HepG2 (cell line): Measurements from ENCODE around the gene DCC. TPM values are rescaled to one million over a fixed set of nuclear protein-coding genes. Genes with fewer than 3 reads are reported as not detected.

Experiments
- ATAC-seq: fragments of 200-7000 bp; cut with Tn5 transposase; 3 replicates; pipeline ENCODE4 v1.9.1; 2020; ENCODE audit warnings: mild to moderate bottlenecking, moderate library complexity
- BruUV-seq: library from RNA; stranded (reverse); fragments of 400-500 nt; replicated peaks from 2 replicates; lab custom pipeline; 2021; lab: Mats Ljungman, UMichigan
- CTCF ChIA-PET: fragments of 300-600 bp; formaldehyde crosslinking; extraction: SDS; loops from one replicate; lab custom pipeline; 2021; ENCODE audit warnings: low total read pairs, inconsistent platforms, low intra/inter-chr PET ratio; lab: Yijun Ruan, JAX
- POLR2A ChIA-PET: fragments of 350-600 bp; sonication (Branson Sonifier 250); formaldehyde crosslinking; loops from one replicate; lab custom pipeline; 2020; ENCODE audit warnings: antibody characterized with exemption, inconsistent platforms; lab: Yijun Ruan, JAX
- DNase-seq: peaks from one replicate; pipeline ENCODE4 v3.0.0-alpha.2; 2015; ENCODE audit warnings: low spot score
- FAIRE-seq: peaks from 3 replicates; lab custom pipeline; 2011; peaks lifted over from hg19 to GRCh38; lab: Jason Lieb, UNC
- H2AFZ ChIP-seq: one replicate; pipeline ENCODE4 v1.6.1; 2011; ENCODE audit warnings: low read length, inconsistent platforms
- H3K27ac ChIP-seq: fragments of 300-600 bp; 3 replicates; pipeline ENCODE4 v1.8.0; 2011; ENCODE audit warnings: mixed run types, mild to moderate bottlenecking, mixed read lengths, low read length, inconsistent platforms; ENCODE audit not compliant: insufficient read depth; ENCODE audit errors: extremely low read length
- H3K27me3 ChIP-seq, 2 experiments: fragments of 200-600 bp in 1 of 2; 2 replicates in 1 of 2; 3 replicates in 1 of 2; pipeline versions ENCODE4 v1.6.0 to v1.8.0; 2011; ENCODE audit warnings: low read length in 2 of 2, mild to moderate bottlenecking in 2 of 2, moderate library complexity in 2 of 2, inconsistent platforms in 1 of 2; ENCODE audit not compliant: insufficient read depth in 2 of 2, control insufficient read depth in 1 of 2
- H3K36me3 ChIP-seq, 2 experiments: fragments of 200-600 bp in 1 of 2; replicated peaks in 1 of 2; 2 replicates in 1 of 2; 3 replicates in 1 of 2; pipeline versions ENCODE4 v1.5.1 to v1.8.0; 2011; ENCODE audit warnings: low read length in 2 of 2, inconsistent platforms in 1 of 2; ENCODE audit not compliant: insufficient read depth in 2 of 2, control insufficient read depth in 1 of 2
- H3K4me1 ChIP-seq: 2 replicates; pipeline ENCODE4 v1.5.1; 2012; ENCODE audit warnings: low read length, inconsistent platforms; ENCODE audit not compliant: insufficient read depth
- H3K4me2 ChIP-seq: 2 replicates; pipeline ENCODE4 v1.6.0; 2011; ENCODE audit warnings: low read depth, low read length, inconsistent platforms
- H3K4me3 ChIP-seq, 3 experiments: fragments of 200-600 bp in 1 of 3; sonication (generic), shearing (Covaris generic) in 1 of 3; replicated peaks in 1 of 3; 2 replicates each; pipeline ENCODE4 v1.5.1; 2011 to 2016; ENCODE audit warnings: low read length in 3 of 3, inconsistent platforms in 2 of 3, low read depth in 2 of 3, mild to moderate bottlenecking in 2 of 3, control low read depth in 1 of 3, mixed read lengths in 1 of 3; ENCODE audit not compliant: insufficient read depth in 1 of 3
- H3K79me2 ChIP-seq: one replicate; pipeline ENCODE4 v1.6.1; 2011; ENCODE audit warnings: low read length, inconsistent platforms; ENCODE audit not compliant: insufficient read depth
- H3K9ac ChIP-seq: 2 replicates; pipeline ENCODE4 v1.6.0; 2011; ENCODE audit warnings: mild to moderate bottlenecking, low read depth, low read length, inconsistent platforms; ENCODE audit not compliant: insufficient read depth
- H3K9me3 ChIP-seq: 2 replicates; pipeline ENCODE4 v1.5.1; 2012; ENCODE audit warnings: mild to moderate bottlenecking, low read length
- H4K20me1 ChIP-seq: 2 replicates; pipeline ENCODE4 v1.6.0; 2011; ENCODE audit warnings: inconsistent platforms, mild to moderate bottlenecking, low read length, moderate library complexity; ENCODE audit not compliant: insufficient read depth
- CCAR2 ChIP-seq: fragments of 200-400 bp; formaldehyde crosslinking; optimal IDR thresholded peaks from 2 replicates; pipeline ENCODE3; 2018; ENCODE audit warnings: low read depth, mild to moderate bottlenecking, low read length, moderate library complexity
- HMGXB4 ChIP-seq, 2 experiments: sonication (generic) in 1 of 2; formaldehyde crosslinking in 1 of 2; IDR thresholded peaks; 2 replicates each; pipeline versions ENCODE4 v1.4.0 to v1.6.1; 2018 to 2020; ENCODE audit warnings: missing genetic modification reagents in 2 of 2, borderline replicate concordance in 1 of 2, low read depth in 1 of 2, mild to moderate bottlenecking in 1 of 2, missing biosample characterization in 1 of 2
- IKZF4 ChIP-seq: sonication (generic); formaldehyde crosslinking; IDR thresholded peaks from 2 replicates; pipeline ENCODE4 v1.5.1; 2020; ENCODE audit warnings: borderline replicate concordance, mild to moderate bottlenecking, low read depth, missing genetic modification reagents; ENCODE audit errors: not compliant biosample characterization
- MNT ChIP-seq: fragments of 450-650 bp; IDR thresholded peaks from 2 replicates; pipeline ENCODE4 v1.6.1; 2016
- SOX13 ChIP-seq, 3 experiments: fragments of 450-650 bp in 1 of 3; sonication (generic) in 1 of 3; formaldehyde crosslinking in 1 of 3; IDR thresholded peaks in 2 of 3; conservative IDR thresholded peaks in 1 of 3; 2 replicates each; pipeline versions ENCODE4 v1.5.0 to v1.6.1; 2016 to 2020; ENCODE audit warnings: antibody characterized with exemption in 1 of 3, mild to moderate bottlenecking in 1 of 3, missing compliant biosample characterization in 1 of 3, missing genetic modification reagents in 1 of 3, moderate library complexity in 1 of 3
- TCF7L2 ChIP-seq: IDR thresholded peaks from 2 replicates; pipeline ENCODE4 v1.6.1; 2011; ENCODE audit warnings: mild to moderate bottlenecking, low read depth, low read length, moderate library complexity
- ZBTB40 ChIP-seq, 2 experiments: fragments of 450-650 bp in 1 of 2; sonication (generic) in 1 of 2; formaldehyde crosslinking in 1 of 2; IDR thresholded peaks; 2 replicates each; pipeline versions ENCODE4 v1.6.1 to v1.8.0; 2016 to 2022; ENCODE audit warnings: antibody characterized with exemption in 1 of 2, mild to moderate bottlenecking in 1 of 2, missing genetic modification reagents in 1 of 2
- ZNF550 ChIP-seq: sonication (generic); formaldehyde crosslinking; IDR thresholded peaks from 2 replicates; pipeline ENCODE4 v1.4.0; 2020; ENCODE audit warnings: mild to moderate bottlenecking, missing genetic modification reagents, borderline replicate concordance
- WGBS: methylation state at CpG from one replicate; pipeline ENCODE4 v1.1.6; 2017; ENCODE audit warnings: low lambda C conversion rate; 5-methylcytosine and 5-hydroxymethylcytosine counted together
- in situ Hi-C: cut with HindIII; loops from 2 replicates; pipeline ENCODE4 v1.10.0; 2017; ENCODE audit warnings: low pct_unique_long_range_greater_than_20kb; ENCODE audit not compliant: extremely low pct_ligation_motif_present
- intact Hi-C: fragments of 100-400 bp; cut with micrococcal nuclease; formaldehyde crosslinking; loops from one replicate; pipeline ENCODE4 v1.10.0; 2022; ENCODE audit not compliant: unreplicated experiment
- polyA plus RNA-seq, 8 experiments: library from polyadenylated mRNA; depleted of rRNA in 3 of 8; stranded (reverse) in 7 of 8; unstranded in 1 of 8; fragments of >200 nt; fragmentation: Illumina TruSeq in 4 of 8; extraction: Trizol in 4 of 8; gene quantifications; 2 replicates each; pipeline versions ENCODE4 v1.2.1 to v1.2.3, GENCODE V29; 2011 to 2016; ENCODE audit warnings: low read depth in 4 of 8, missing spikeins in 1 of 8, mixed read lengths in 1 of 8; ENCODE audit not compliant: insufficient read depth in 1 of 8
- total RNA-seq, 5 experiments: library from RNA; depleted of rRNA; stranded (reverse); fragments of >200 nt; fragmentation: Illumina TruSeq; extraction: Trizol; gene quantifications; 2 replicates each; pipeline ENCODE4 v1.2.3, GENCODE V29; 2016; ENCODE audit warnings: low read depth in 1 of 5

Gene DCC
- total and polyA plus RNA-seq, 2 of the 13 experiments (the other 11 are each of a cell fraction or from before 2014, with no cell fraction given), result not detected

GRCh38 chr18:53508529-53508928 is 1168.5 kb downstream of the DCC start:
- no peaks in the 10 kb centered on the region for H3K4me1 ChIP-seq
- DNase-seq (no peak), FAIRE-seq (no peak), ATAC-seq (no peak)
- intact Hi-C loops (no loop called here), in situ Hi-C loops (no loop called here)
- H3K4me3 ChIP-seq, result no peak overlapping the region
- POLR2A ChIA-PET, result no interaction called here
- H3K79me2 ChIP-seq, result no peaks in the 10 kb centered on the region
- CTCF ChIA-PET, result no interaction called here
- H4K20me1 ChIP-seq, result no peaks in the 10 kb centered on the region
- H3K9ac ChIP-seq, result no peak overlapping the region
- H3K4me2 ChIP-seq, result no peak overlapping the region
- H3K27ac ChIP-seq, result no peak overlapping the region
- H2AFZ ChIP-seq, result no peak overlapping the region
- no peaks in the 10 kb centered on the region for H3K9me3 ChIP-seq
- no TSS peak for BruUV-seq
- H3K27me3 ChIP-seq, result no peaks in the 10 kb centered on the region
- WGBS, result 1% methylated on average over 3 of the region's 3 CpGs
- H3K36me3 ChIP-seq, result no peaks in the 10 kb centered on the region
- TF ChIP-seq ZNF550 (CRISPR knock-in tag), result no peak
- TF ChIP-seq TCF7L2, result no peak
- no peak for TF ChIP-seq HMGXB4 (CRISPR knock-in tag; IDR thresholded peaks at IDR 0.05; ENCODE audit: borderline replicate concordance in 1 of 2, low read depth in 1 of 2)
- no peak for TF ChIP-seq CCAR2
- no peak for TF ChIP-seq IKZF4 (CRISPR knock-in tag)
- TF ChIP-seq MNT, result no peak
- TF ChIP-seq ZBTB40 (IDR thresholded peaks at IDR 0.05), result no peak
- TF ChIP-seq ZBTB40 (CRISPR knock-in tag; IDR thresholded peaks at IDR 0.05), result no peak
- no peak for TF ChIP-seq SOX13 (IDR thresholded peaks at IDR 0.05)
- no peak for TF ChIP-seq SOX13 (CRISPR knock-in tag; conservative IDR thresholded peaks at IDR 0.05 in 1 of 2, IDR thresholded peaks at IDR 0.05 in 1 of 2)
